Activated CD8-positive, alpha-beta T cell treated with anti-CD3 and anti-CD28 coated beads for 36 hours (primary cell): Measurements from ENCODE around the gene SLAIN2. TPM values are rescaled to one million over a fixed set of nuclear protein-coding genes. Genes with fewer than 3 reads are reported as not detected.
"Not testable (repeated sequence)": the region's sequence is repeated elsewhere in the genome, so short reads cannot be mapped to it uniquely, and the experiment has no call there.

Experiments
- ATAC-seq: fragments of 200-7000 bp; cut with Tn5 transposase; one replicate; pipeline ENCODE4 v1.10.0; 2021; ENCODE audit warnings: mild to moderate bottlenecking, moderate library complexity
- CTCF ChIA-PET: fragments of 350-600 bp; sonication (Branson Sonifier 250); formaldehyde crosslinking; loops from one replicate; lab custom pipeline; 2021; ENCODE audit warnings: antibody characterized with exemption; lab: Charles Lee
- POLR2A ChIA-PET: fragments of 350-600 bp; sonication (Branson Sonifier 250); formaldehyde crosslinking; loops from one replicate; lab custom pipeline; 2021; ENCODE audit warnings: antibody characterized with exemption; lab: Charles Lee
- DNase-seq: peaks from one replicate; pipeline ENCODE4 v3.0.0-alpha.2; 2020
- H3K27ac Mint-ChIP-seq: one replicate; pipeline ENCODE4 v1.8.0; 2021; ENCODE audit warnings: mild to moderate bottlenecking, mixed read lengths
- H3K27me3 Mint-ChIP-seq: one replicate; pipeline ENCODE4 v1.8.0; 2021; ENCODE audit warnings: mixed read lengths
- H3K36me3 Mint-ChIP-seq: one replicate; pipeline ENCODE4 v1.8.0; 2021; ENCODE audit warnings: low read depth, mixed read lengths
- H3K4me1 Mint-ChIP-seq: one replicate; pipeline ENCODE4 v1.8.0; 2021; ENCODE audit warnings: low read depth, mixed read lengths
- H3K4me3 Mint-ChIP-seq: one replicate; pipeline ENCODE4 v1.8.0; 2021; ENCODE audit warnings: mild to moderate bottlenecking, moderate library complexity, mixed read lengths
- H3K9me3 Mint-ChIP-seq: one replicate; pipeline ENCODE4 v1.8.0; 2021; ENCODE audit warnings: mixed read lengths
- intact Hi-C: fragments of 100-400 bp; cut with micrococcal nuclease; formaldehyde crosslinking; loops from one replicate; pipeline ENCODE4 v1.10.0; 2022
- total RNA-seq, 2 experiments: library from RNA; stranded (reverse); gene quantifications; one replicate each; pipeline ENCODE4 v1.2.3, GENCODE V29; 2021
- TF ChIP-seq, protein P1 (sequence below): fragments of 200-600 bp; IDR thresholded peaks from one replicate; pipeline ENCODE4 v1.8.0; 2022; ENCODE audit warnings: antibody characterized with exemption, mild to moderate bottlenecking

The SLAIN2 gene
- total RNA-seq, 2 experiments from 2014 or later = 48.6 to 53.2 TPM

DNA sequence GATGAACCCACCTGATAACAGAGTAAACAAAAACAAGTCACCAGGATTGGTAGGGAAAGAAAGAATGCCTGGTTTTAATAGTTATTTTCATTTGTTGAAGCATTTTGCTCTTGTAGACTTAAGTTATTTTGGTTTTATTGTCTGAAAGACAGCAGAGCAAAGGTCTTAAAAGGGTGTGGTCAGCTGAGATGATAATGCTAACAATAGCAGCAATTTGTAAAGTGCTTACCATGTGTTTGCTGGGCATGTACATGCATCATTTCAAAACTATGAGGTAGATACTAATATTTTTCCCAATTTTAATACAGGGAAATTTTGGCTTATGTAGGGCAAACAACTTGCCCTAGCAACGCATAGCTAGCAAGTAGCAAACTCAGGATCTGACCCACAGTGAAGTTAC, 95.0 kb downstream of the SLAIN2 start:
- H3K4me1 Mint-ChIP-seq = peaks cover 10% of the 10 kb centered on the region
- no peaks in the 10 kb centered on the region for H3K27me3 Mint-ChIP-seq
- intact Hi-C loops = no loop called here
- CTCF ChIA-PET = interaction anchor here (1.1 to 2.0 kb wide), 2 partner anchors 9 to 10 kb away, joined by 3 to 5 read pairs; no protein-coding TSS in a partner anchor
- ATAC-seq (no peak), DNase-seq (no peak)
- no peaks in the 10 kb centered on the region for H3K36me3 Mint-ChIP-seq
- no peaks in the 10 kb centered on the region for H3K9me3 Mint-ChIP-seq
- no peak overlapping the region for H3K27ac Mint-ChIP-seq
- POLR2A ChIA-PET = no interaction called here
- TF ChIP-seq, protein P1, sequence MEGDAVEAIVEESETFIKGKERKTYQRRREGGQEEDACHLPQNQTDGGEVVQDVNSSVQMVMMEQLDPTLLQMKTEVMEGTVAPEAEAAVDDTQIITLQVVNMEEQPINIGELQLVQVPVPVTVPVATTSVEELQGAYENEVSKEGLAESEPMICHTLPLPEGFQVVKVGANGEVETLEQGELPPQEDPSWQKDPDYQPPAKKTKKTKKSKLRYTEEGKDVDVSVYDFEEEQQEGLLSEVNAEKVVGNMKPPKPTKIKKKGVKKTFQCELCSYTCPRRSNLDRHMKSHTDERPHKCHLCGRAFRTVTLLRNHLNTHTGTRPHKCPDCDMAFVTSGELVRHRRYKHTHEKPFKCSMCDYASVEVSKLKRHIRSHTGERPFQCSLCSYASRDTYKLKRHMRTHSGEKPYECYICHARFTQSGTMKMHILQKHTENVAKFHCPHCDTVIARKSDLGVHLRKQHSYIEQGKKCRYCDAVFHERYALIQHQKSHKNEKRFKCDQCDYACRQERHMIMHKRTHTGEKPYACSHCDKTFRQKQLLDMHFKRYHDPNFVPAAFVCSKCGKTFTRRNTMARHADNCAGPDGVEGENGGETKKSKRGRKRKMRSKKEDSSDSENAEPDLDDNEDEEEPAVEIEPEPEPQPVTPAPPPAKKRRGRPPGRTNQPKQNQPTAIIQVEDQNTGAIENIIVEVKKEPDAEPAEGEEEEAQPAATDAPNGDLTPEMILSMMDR = no peak
- H3K4me3 Mint-ChIP-seq = no peak overlapping the region

DNA sequence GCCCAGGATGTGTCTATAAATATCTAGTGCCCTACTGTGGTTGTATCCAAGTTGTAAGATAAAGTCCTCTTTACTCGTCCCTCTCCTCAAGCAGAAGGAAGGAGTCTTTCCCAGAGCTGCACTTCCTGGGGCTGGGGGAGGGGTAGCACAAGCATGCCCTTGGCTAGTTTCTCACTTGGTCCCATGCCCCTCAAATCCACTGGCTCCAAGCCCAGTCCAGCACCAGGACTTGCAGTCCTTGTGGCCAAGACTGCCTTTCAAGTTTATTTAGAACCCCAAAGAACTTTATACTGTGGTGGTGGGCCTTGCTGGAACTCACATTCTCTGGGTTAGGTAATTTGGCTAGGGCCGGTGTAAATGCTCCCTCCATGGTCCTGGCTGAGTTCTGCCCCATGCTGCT, 98.7 kb downstream of the SLAIN2 start:
- ATAC-seq = no peak
- no peak for DNase-seq
- H3K9me3 Mint-ChIP-seq = no peaks in the 10 kb centered on the region
- H3K36me3 Mint-ChIP-seq = no peaks in the 10 kb centered on the region
- H3K4me1 Mint-ChIP-seq = peaks cover 2% of the 10 kb centered on the region
- TF ChIP-seq, protein P1 = no peak
- ChIA-PET CTCF (no interaction called here), POLR2A (interaction anchor here (1.2 kb wide), 1 partner anchor 44 kb away, joined by 3 read pairs; no protein-coding TSS in a partner anchor)
- H3K4me3 Mint-ChIP-seq = no peak overlapping the region
- intact Hi-C loops = no loop called here
- no peaks in the 10 kb centered on the region for H3K27me3 Mint-ChIP-seq
- no peak overlapping the region for H3K27ac Mint-ChIP-seq

DNA sequence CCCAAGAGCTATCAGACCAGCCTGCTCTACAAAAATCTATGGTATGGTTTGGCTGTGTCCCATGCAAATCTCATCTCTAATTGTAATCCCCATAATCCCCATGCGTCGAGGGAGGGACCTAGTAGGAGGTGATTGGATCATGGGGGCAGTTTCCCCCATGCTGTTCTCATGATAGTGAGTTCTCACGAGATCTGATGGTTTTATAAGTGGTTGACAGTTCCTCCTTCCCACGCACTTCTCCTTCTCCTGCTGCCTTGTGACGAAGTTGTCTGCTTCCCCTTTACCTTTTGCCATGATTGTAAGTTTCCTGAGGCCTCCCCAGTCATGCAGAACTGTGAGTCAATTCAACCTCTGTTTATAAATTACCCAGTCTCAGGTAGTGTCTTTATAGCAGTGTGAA, 99.6 kb downstream of the SLAIN2 start:
- POLR2A ChIA-PET, H3K36me3 Mint-ChIP-seq, H3K9me3 Mint-ChIP-seq, H3K27ac Mint-ChIP-seq, H3K4me1 Mint-ChIP-seq, intact Hi-C loops, H3K27me3 Mint-ChIP-seq, ATAC-seq, CTCF ChIA-PET, DNase-seq, H3K4me3 Mint-ChIP-seq: not testable (repeated sequence)

DNA sequence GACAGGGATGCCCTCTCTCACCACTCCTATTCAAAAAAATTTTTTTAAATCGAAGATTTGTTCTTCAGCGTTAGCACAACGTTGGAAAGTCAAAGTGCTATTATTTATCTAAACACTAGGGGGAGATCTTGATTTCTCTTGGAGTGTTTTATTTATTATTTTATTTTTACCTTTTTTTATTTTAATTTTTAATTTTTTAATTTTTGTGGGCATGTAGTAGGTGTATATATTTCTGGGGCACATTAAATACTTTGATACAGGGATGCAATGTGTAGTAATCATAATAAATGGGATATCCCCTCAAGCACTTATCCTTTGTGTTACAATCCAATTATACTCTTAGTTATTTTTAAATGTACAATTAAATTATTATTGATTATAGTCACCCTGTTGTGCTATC, 104.4 kb downstream of the SLAIN2 start:
- H3K27ac Mint-ChIP-seq = no peak overlapping the region
- TF ChIP-seq, protein P1 = peak; percentile 74
- peaks cover 1% of the 10 kb centered on the region for H3K27me3 Mint-ChIP-seq
- ChIA-PET POLR2A (no interaction called here), CTCF (interaction anchor here (0.8 to 1.9 kb wide), 13 partner anchors 9 to 318 kb away, joined by 3 to 6 read pairs (median 4); no protein-coding TSS in a partner anchor)
- peaks cover 2% of the 10 kb centered on the region for H3K4me1 Mint-ChIP-seq
- DNase-seq = no peak
- intact Hi-C loops = no loop called here
- no peaks in the 10 kb centered on the region for H3K36me3 Mint-ChIP-seq
- no peak for ATAC-seq
- H3K4me3 Mint-ChIP-seq = no peak overlapping the region
- H3K9me3 Mint-ChIP-seq = no peaks in the 10 kb centered on the region

DNA sequence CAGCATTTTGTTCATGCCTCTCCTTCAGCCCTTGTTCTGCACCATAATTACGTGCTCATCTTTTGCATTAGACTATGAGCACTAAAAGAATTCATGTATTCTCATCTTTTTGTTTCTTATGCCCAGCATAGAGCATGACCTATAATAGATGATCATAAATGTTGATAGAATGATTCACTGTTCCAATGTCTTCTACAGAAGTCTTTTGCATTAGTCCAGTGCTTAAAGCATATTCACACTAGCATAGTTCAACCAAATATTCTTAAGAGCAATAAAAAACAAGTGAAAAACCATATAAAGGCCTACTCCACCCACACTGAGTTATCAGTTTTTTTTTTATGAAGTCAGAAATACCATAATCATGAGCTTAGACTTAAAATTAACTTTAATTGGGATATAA, 105.3 kb downstream of the SLAIN2 start:
- ATAC-seq (no peak), DNase-seq (no peak)
- no peaks in the 10 kb centered on the region for H3K36me3 Mint-ChIP-seq
- no peaks in the 10 kb centered on the region for H3K9me3 Mint-ChIP-seq
- TF ChIP-seq, protein P1 = no peak
- intact Hi-C loops = no loop called here
- POLR2A ChIA-PET = no interaction called here
- peaks cover 1% of the 10 kb centered on the region for H3K27me3 Mint-ChIP-seq
- no peak overlapping the region for H3K4me3 Mint-ChIP-seq
- CTCF ChIA-PET = interaction anchor here (0.7 to 1.9 kb wide), 11 partner anchors 10 to 133 kb away, joined by 3 to 4 read pairs (median 3); no protein-coding TSS in a partner anchor
- H3K27ac Mint-ChIP-seq = no peak overlapping the region
- H3K4me1 Mint-ChIP-seq = no peaks in the 10 kb centered on the region
